Sigmoid colon (tissue), 7 donors: Measurements from ENCODE around the gene USP17L13. TPM values are rescaled to one million over a fixed set of nuclear protein-coding genes. Genes with fewer than 3 reads are reported as not detected.
"Not testable (repeated sequence)": the region's sequence is repeated elsewhere in the genome, so short reads cannot be mapped to it uniquely, and the experiment has no call there.

ENCODE experiments used
- DNase-seq: peaks from one replicate; pipeline ENCODE4 v3.0.0-alpha.2; 2019
- H3K27ac ChIP-seq, 4 donors: fragments of 200-600 bp; sonication (generic); one replicate each; pipeline ENCODE4 v1.5.1; 2016 to 2019; ENCODE audit warnings: mild to moderate bottlenecking in 1 of 4
- H3K27me3 ChIP-seq, 3 donors: fragments of 200-600 bp; sonication (generic); one replicate each; pipeline ENCODE4 v1.5.1; 2019; ENCODE audit warnings: mild to moderate bottlenecking in 1 of 3
- H3K36me3 ChIP-seq, 4 donors: fragments of 200-600 bp; sonication (generic); one replicate each; pipeline ENCODE4 v1.5.1; 2016 to 2019
- H3K4me1 ChIP-seq, 4 donors: fragments of 200-600 bp; sonication (generic); one replicate each; pipeline ENCODE4 v1.5.1; 2017 to 2019
- H3K4me3 ChIP-seq, 4 donors: fragments of 200-600 bp; sonication (generic); one replicate each; pipeline ENCODE4 v1.5.1; 2017 to 2019; ENCODE audit warnings: mild to moderate bottlenecking in 2 of 4, moderate library complexity in 1 of 4
- H3K9me3 ChIP-seq, 4 donors: fragments of 200-600 bp in 3 of 4; sonication (generic) in 3 of 4; one replicate each; pipeline versions ENCODE4 v1.5.1 to v1.6.1; 2013 to 2019
- WGBS, 2 donors: extraction: QIAGEN DNeasy Blood & Tissue Kit; methylation state at CpG; one replicate each; pipeline ENCODE4 v1.1.7; 2013; 5-methylcytosine and 5-hydroxymethylcytosine counted together
- intact Hi-C: fragments of 100-400 bp; cut with DNase I; formaldehyde crosslinking; loops from one replicate; pipeline ENCODE4 v1.15.1; 2023
- polyA plus RNA-seq, 3 donors: library from polyadenylated mRNA; stranded (reverse); fragments of 200-250 nt; gene quantifications; one replicate each; pipeline ENCODE4 v1.2.3, GENCODE V29; 2013
- total RNA-seq, 4 donors: library from RNA; depleted of rRNA; stranded (reverse); fragments of >200 nt; gene quantifications; one replicate each; pipeline ENCODE4 v1.1.0, GENCODE V29; 2016
- donor health status: healthy with polysubstance abuse.
- donor health status: Bipolar disorder and iron deficiency.
- donor health status: healthy.

Gene USP17L13
- total and polyA plus RNA-seq, 7 donors: not detected

DNA sequence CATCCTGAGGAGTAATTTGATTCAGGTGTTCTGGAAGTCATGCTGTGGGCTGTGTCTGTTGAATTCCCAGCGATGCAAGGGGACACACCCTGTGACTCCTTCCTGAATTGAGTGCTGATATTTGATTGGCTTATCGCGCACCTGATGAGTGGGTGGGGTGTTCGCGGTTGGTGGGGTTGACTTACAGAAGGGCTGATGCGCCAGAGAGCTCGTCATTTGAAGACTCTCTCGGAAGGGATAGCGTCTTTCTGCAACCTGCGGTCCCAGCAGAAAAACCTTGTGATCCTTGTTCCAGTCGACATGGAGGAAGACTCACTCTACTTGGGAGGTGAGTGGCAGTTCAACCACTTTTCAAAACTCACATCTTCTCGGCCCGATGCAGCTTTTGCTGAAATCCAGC lies 37.9 kb downstream of the USP17L13 start, which contains the start of gene USP17L21:
Gene USP17L21 (plus strand): TSS at position 301 of the 400 bp plus-strand sequence. CDS start 0 bp downstream, at position 301.
- H3K27me3 ChIP-seq, intact Hi-C loops, H3K4me3 ChIP-seq, H3K36me3 ChIP-seq, H3K9me3 ChIP-seq, DNase-seq, H3K4me1 ChIP-seq, H3K27ac ChIP-seq: not testable (repeated sequence)
- no CpG with 5 or more reads among the region's 13 CpGs for WGBS, 2 donors

DNA sequence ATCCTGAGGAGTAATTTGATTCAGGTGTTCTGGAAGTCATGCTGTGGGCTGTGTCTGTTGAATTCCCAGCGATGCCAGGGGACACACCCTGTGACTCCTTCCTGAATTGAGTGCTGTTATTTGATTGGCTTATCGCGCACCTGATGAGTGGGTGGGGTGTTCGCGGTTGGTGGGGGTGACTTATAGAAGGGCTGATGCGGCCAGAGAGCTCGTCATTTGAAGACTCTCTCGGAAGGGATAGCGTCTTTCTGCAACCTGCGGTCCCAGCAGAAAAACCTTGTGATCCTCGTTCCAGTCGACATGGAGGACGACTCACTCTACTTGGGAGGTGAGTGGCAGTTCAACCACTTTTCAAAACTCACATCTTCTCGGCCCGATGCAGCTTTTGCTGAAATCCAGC lies 42.6 kb downstream of the USP17L13 start, which contains the start of gene USP17L22:
Gene USP17L22 (plus strand): TSS at position 301 of the 400 bp plus-strand sequence. CDS start 0 bp downstream, at position 301.
- DNase-seq, H3K27ac ChIP-seq, H3K4me1 ChIP-seq, H3K36me3 ChIP-seq, H3K9me3 ChIP-seq, H3K27me3 ChIP-seq, intact Hi-C loops, H3K4me3 ChIP-seq: not testable (repeated sequence)
- WGBS, 2 donors: no CpG with 5 or more reads among the region's 15 CpGs

DNA sequence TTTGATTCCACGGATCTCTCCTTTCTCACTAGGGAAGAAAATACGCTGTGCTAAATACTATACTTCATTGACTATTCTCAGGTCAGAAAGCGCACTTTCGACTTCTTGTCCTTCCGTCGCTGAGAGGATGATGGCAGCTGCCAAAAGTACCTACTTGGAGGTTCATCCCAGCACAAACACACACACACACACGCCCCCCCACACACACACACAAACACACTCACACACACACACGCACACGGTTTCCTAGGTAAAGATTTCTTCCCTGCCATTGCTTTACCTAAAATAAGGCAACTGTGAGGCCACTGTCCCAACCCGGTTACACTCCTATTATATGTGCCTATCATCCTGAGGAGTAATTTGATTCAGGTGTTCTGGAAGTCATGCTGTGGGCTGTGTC lies 47.0 kb downstream of the USP17L13 start:
- H3K9me3 ChIP-seq, H3K27me3 ChIP-seq, H3K4me3 ChIP-seq, H3K4me1 ChIP-seq, H3K27ac ChIP-seq, H3K36me3 ChIP-seq, intact Hi-C loops: not testable (repeated sequence)
- peak; percentile 87 for DNase-seq
- 87 to 88% methylated on average over 5 of the region's 10 CpGs for WGBS, 2 donors

Other genes starting within 250 kb of the USP17L13 start
- not detected for gene FAM90A26, start 54.5 kb upstream of the USP17L13 start, total RNA-seq
- not detected for gene FAM90A26, start 54.5 kb upstream of the USP17L13 start, polyA plus RNA-seq
- gene USP17L10, start 14.2 kb upstream of the USP17L13 start, total RNA-seq: not detected
- gene USP17L10, start 14.2 kb upstream of the USP17L13 start, polyA plus RNA-seq: not detected
- gene USP17L11, start 9.5 kb upstream of the USP17L13 start, total RNA-seq: not detected
- not detected for gene USP17L11, start 9.5 kb upstream of the USP17L13 start, polyA plus RNA-seq
- gene USP17L12, start 4.7 kb upstream of the USP17L13 start, total RNA-seq: not detected
- gene USP17L12, start 4.7 kb upstream of the USP17L13 start, polyA plus RNA-seq: not detected
- not detected for gene USP17L15, start 9.5 kb downstream of the USP17L13 start, total RNA-seq
- not detected for gene USP17L15, start 9.5 kb downstream of the USP17L13 start, polyA plus RNA-seq
- not detected for gene USP17L17, start 19.0 kb downstream of the USP17L13 start, total RNA-seq
- gene USP17L17, start 19.0 kb downstream of the USP17L13 start, polyA plus RNA-seq: not detected
- not detected for gene USP17L18, start 23.7 kb downstream of the USP17L13 start, total RNA-seq
- gene USP17L18, start 23.7 kb downstream of the USP17L13 start, polyA plus RNA-seq: not detected
- not detected for gene USP17L19, start 28.5 kb downstream of the USP17L13 start, total RNA-seq
- not detected for gene USP17L19, start 28.5 kb downstream of the USP17L13 start, polyA plus RNA-seq
- not detected for gene USP17L20, start 33.2 kb downstream of the USP17L13 start, total RNA-seq
- gene USP17L20, start 33.2 kb downstream of the USP17L13 start, polyA plus RNA-seq: not detected
- gene USP17L21, start 38.0 kb downstream of the USP17L13 start, total RNA-seq: not detected
- gene USP17L21, start 38.0 kb downstream of the USP17L13 start, polyA plus RNA-seq: not detected
- not detected for gene USP17L22, start 42.7 kb downstream of the USP17L13 start, total RNA-seq
- gene USP17L22, start 42.7 kb downstream of the USP17L13 start, polyA plus RNA-seq: not detected
- not detected for gene USP17L24, start 100.3 kb downstream of the USP17L13 start, total RNA-seq
- not detected for gene USP17L24, start 100.3 kb downstream of the USP17L13 start, polyA plus RNA-seq
- not detected for gene USP17L25, start 105.0 kb downstream of the USP17L13 start, total RNA-seq
- not detected for gene USP17L25, start 105.0 kb downstream of the USP17L13 start, polyA plus RNA-seq
- not detected for gene USP17L26, start 109.8 kb downstream of the USP17L13 start, total RNA-seq
- not detected for gene USP17L26, start 109.8 kb downstream of the USP17L13 start, polyA plus RNA-seq
- not detected for gene USP17L5, start 114.5 kb downstream of the USP17L13 start, total RNA-seq
- gene USP17L5, start 114.5 kb downstream of the USP17L13 start, polyA plus RNA-seq: not detected
- not detected for gene USP17L27, start 119.3 kb downstream of the USP17L13 start, total RNA-seq
- not detected for gene USP17L27, start 119.3 kb downstream of the USP17L13 start, polyA plus RNA-seq
- gene USP17L28, start 124.0 kb downstream of the USP17L13 start, total RNA-seq: not detected
- gene USP17L28, start 124.0 kb downstream of the USP17L13 start, polyA plus RNA-seq: not detected
- not detected for gene USP17L29, start 128.7 kb downstream of the USP17L13 start, total RNA-seq
- gene USP17L29, start 128.7 kb downstream of the USP17L13 start, polyA plus RNA-seq: not detected
- not detected for gene USP17L30, start 138.2 kb downstream of the USP17L13 start, total RNA-seq
- gene USP17L30, start 138.2 kb downstream of the USP17L13 start, polyA plus RNA-seq: not detected
- gene DEFB131A, start 219.5 kb downstream of the USP17L13 start, total RNA-seq: not detected
- gene DEFB131A, start 219.5 kb downstream of the USP17L13 start, polyA plus RNA-seq: not detected